NCI-H2029 treated with DMSO at 0.1 percent for 48 hours (cell line): ENCODE data around the gene LRSAM1.
"Not testable (repeated sequence)": the region's sequence is repeated elsewhere in the genome, so short reads cannot be mapped to it uniquely, and the experiment has no call there.

Experiments used
- DNase-seq: peaks from one replicate; lab custom pipeline; 2025; lab: John Stamatoyannopoulos, UW

Gene LRSAM1

GRCh38 chr9:127458921-127459320, 7.6 kb downstream of the LRSAM1 start:
- DNase-seq = no peak

- no peak for DNase-seq
Measured at GRCh38 chr9:127463382-127463781, 12.1 kb downstream of the LRSAM1 start.

GRCh38 chr9:127463911-127464310, 12.6 kb downstream of the LRSAM1 start:
- DNase-seq = no peak

GRCh38 chr9:127466407-127466917, 15.2 kb downstream of the LRSAM1 start:
- not testable (repeated sequence) for DNase-seq

- no peak for DNase-seq
Measured at GRCh38 chr9:127467621-127468020, 16.3 kb downstream of the LRSAM1 start.

- no peak for DNase-seq
Measured at GRCh38 chr9:127470662-127471061, 19.4 kb downstream of the LRSAM1 start.

- no peak for DNase-seq
Measured at GRCh38 chr9:127473501-127473900, 22.2 kb downstream of the LRSAM1 start.

- DNase-seq = no peak
Measured at GRCh38 chr9:127473932-127474331, 22.6 kb downstream of the LRSAM1 start.

GRCh38 chr9:127474592-127474991, 23.3 kb downstream of the LRSAM1 start:
- DNase-seq = no peak

- DNase-seq = no peak
Measured at GRCh38 chr9:127479507-127480081, 28.3 kb downstream of the LRSAM1 start.

- DNase-seq = no peak
Measured at GRCh38 chr9:127482662-127483061, 31.4 kb downstream of the LRSAM1 start.

- DNase-seq = no peak
Measured at GRCh38 chr9:127485995-127486394, 34.7 kb downstream of the LRSAM1 start.

- DNase-seq = no peak
Measured at GRCh38 chr9:127488946-127489345, 37.6 kb downstream of the LRSAM1 start.

- DNase-seq = no peak
Measured at GRCh38 chr9:127489471-127490115, 38.3 kb downstream of the LRSAM1 start.

- DNase-seq = no peak
Measured at GRCh38 chr9:127490535-127491230, 39.4 kb downstream of the LRSAM1 start.

- no peak for DNase-seq
Measured at GRCh38 chr9:127491516-127491915, 40.2 kb downstream of the LRSAM1 start.

- no peak for DNase-seq
Measured at GRCh38 chr9:127492616-127493015, 41.3 kb downstream of the LRSAM1 start.

GRCh38 chr9:127493592-127494303, 42.4 kb downstream of the LRSAM1 start:
- no peak for DNase-seq

GRCh38 chr9:127494304-127494702, 43.0 kb downstream of the LRSAM1 start:
- no peak for DNase-seq

GRCh38 chr9:127495884-127496555, 44.7 kb downstream of the LRSAM1 start:
- DNase-seq = no peak

- DNase-seq = no peak
Measured at GRCh38 chr9:127496974-127497373, 45.7 kb downstream of the LRSAM1 start.
